HTERT RPE-1 (cell line): ENCODE measurements around the gene DPH3.

ENCODE experiments used
- in situ Hi-C: fragments of 300-500 bp; cut with MboI; formaldehyde crosslinking; loops from 4 replicates; pipeline ENCODE4 v1.14.3; 2020; ENCODE audit warnings: low sequenced_read_pairs

The DPH3 gene

GRCh38 chr3:16258177-16258576, 6.6 kb downstream of the DPH3 start:
- in situ Hi-C loops = no loop called here

GRCh38 chr3:16257309-16257708, 7.4 kb downstream of the DPH3 start:
- in situ Hi-C loops = no loop called here

GRCh38 chr3:16255726-16256125, 9.0 kb downstream of the DPH3 start:
- in situ Hi-C loops = no loop called here

GRCh38 chr3:16255326-16255725, 9.4 kb downstream of the DPH3 start:
- in situ Hi-C loops = no loop called here

GRCh38 chr3:16254916-16255315, 9.8 kb downstream of the DPH3 start:
- in situ Hi-C loops = no loop called here

- in situ Hi-C loops = no loop called here
Observed at GRCh38 chr3:16253601-16254000, 11.1 kb downstream of the DPH3 start.

- in situ Hi-C loops = no loop called here
Observed at GRCh38 chr3:16252988-16253387, 11.8 kb downstream of the DPH3 start.

- in situ Hi-C loops = no loop called here
Observed at GRCh38 chr3:16252243-16252978, 12.3 kb downstream of the DPH3 start.

GRCh38 chr3:16251316-16252085, 13.2 kb downstream of the DPH3 start:
- in situ Hi-C loops = no loop called here

- in situ Hi-C loops = no loop called here
Observed at GRCh38 chr3:16249886-16250285, 14.9 kb downstream of the DPH3 start.

GRCh38 chr3:16249336-16249735, 15.4 kb downstream of the DPH3 start:
- in situ Hi-C loops = no loop called here

GRCh38 chr3:16248556-16248955, 16.2 kb downstream of the DPH3 start:
- in situ Hi-C loops = no loop called here

GRCh38 chr3:16247282-16248061, 17.3 kb downstream of the DPH3 start:
- in situ Hi-C loops = no loop called here

- in situ Hi-C loops = no loop called here
Observed at GRCh38 chr3:16245609-16246008, 19.1 kb downstream of the DPH3 start.

GRCh38 chr3:16243706-16244490, 20.8 kb downstream of the DPH3 start:
- in situ Hi-C loops = no loop called here

GRCh38 chr3:16242177-16242576, 22.6 kb downstream of the DPH3 start:
- in situ Hi-C loops = no loop called here

- in situ Hi-C loops = no loop called here
Observed at GRCh38 chr3:16241225-16241624, 23.5 kb downstream of the DPH3 start.

GRCh38 chr3:16240229-16241023, 24.3 kb downstream of the DPH3 start:
- in situ Hi-C loops = no loop called here

GRCh38 chr3:16239780-16240179, 25.0 kb downstream of the DPH3 start:
- in situ Hi-C loops = no loop called here
